GM19023 (cell line): ENCODE measurements around the gene SUFU.

Source experiments
- ATAC-seq: cut with Tn5 transposase; IDR thresholded peaks from one replicate; pipeline ENCODE4 v1.9.1; 2021; ENCODE audit warnings: mild to moderate bottlenecking, moderate library complexity; ENCODE audit not compliant: unreplicated experiment

Gene SUFU

DNA sequence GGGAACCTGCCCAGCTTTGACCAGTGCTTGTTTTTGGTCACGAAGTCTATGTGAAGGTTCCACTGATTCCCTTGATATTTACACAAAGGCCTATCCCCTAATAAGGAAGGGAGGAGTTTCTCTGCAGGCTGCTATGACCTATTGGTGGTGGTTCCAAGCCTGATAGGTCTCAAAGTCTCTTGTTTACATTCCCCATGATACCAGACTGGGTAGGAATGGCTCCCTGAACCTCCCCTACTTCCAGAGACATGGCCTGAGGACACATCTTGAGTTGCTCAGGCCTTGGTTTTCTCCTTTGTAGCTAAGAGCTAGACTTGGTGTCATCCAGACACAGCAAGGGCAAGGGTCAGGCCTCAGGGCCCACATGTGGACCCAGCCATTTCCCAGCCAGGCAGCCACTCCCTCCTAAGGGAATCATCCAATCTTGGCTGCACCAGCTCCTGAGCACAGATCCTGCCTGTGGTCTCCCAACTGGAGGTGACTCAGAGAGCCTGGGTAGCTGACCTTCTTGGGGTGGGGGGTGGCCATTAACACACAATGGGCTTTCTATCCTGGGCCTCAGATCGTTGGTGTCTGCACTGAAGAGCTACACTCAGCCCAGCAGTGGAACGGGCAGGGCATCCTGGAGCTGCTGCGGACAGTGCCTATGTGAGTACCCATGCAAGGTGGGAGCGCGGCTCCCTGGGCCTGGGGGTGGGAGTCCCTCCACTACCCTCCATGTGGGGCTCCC, 89.5 kb downstream of the SUFU start:
- no peak for ATAC-seq

- no peak for ATAC-seq
Measured at GRCh38 chr10:102593804-102594079, 90.0 kb downstream of the SUFU start.

DNA sequence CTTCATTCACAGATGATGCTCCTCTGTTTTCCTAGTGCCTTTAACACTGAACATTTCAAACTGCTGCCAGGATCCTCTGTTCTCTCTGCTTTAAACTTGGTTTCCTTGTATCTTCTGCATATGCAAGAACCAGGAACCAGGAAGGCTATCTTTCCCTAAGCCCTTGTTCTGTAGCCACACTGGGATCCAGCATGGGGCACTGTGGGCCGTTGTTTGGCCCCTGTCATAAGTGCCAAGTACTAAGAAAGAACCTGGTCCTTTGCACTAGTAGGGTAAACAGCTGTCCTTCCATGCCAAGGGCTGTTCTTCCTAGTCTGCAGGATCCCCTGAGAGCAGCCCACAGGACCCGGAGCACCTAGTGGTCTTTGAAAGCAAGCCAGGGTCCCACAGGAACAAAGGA, 91.5 kb downstream of the SUFU start:
- no peak for ATAC-seq

GRCh38 chr10:102595897-102596296, 92.1 kb downstream of the SUFU start:
- ATAC-seq: no peak

DNA sequence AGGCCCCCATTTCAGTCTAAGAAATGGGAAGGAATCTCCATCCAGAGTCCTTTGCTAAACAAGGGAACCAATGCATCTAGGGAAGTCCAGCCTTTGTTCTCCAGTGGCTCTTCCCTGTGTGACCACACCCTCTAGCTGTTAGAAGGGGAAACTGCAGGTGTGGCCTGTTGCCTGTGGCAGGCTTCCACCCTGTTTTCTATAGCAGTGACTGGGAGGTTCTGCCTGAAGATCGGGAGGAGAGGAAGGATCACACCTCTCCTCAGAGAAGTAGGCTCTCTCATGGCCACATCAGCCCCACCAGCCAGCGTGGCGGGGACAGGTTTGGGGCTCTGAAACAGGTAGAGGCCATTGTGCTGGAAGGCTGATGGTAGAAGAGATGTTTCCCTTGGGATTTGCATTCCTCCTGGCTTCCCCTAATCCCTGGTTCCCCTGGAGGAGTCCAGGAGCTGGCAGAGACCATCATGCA, 92.8 kb downstream of the SUFU start:
- ATAC-seq: no peak

DNA sequence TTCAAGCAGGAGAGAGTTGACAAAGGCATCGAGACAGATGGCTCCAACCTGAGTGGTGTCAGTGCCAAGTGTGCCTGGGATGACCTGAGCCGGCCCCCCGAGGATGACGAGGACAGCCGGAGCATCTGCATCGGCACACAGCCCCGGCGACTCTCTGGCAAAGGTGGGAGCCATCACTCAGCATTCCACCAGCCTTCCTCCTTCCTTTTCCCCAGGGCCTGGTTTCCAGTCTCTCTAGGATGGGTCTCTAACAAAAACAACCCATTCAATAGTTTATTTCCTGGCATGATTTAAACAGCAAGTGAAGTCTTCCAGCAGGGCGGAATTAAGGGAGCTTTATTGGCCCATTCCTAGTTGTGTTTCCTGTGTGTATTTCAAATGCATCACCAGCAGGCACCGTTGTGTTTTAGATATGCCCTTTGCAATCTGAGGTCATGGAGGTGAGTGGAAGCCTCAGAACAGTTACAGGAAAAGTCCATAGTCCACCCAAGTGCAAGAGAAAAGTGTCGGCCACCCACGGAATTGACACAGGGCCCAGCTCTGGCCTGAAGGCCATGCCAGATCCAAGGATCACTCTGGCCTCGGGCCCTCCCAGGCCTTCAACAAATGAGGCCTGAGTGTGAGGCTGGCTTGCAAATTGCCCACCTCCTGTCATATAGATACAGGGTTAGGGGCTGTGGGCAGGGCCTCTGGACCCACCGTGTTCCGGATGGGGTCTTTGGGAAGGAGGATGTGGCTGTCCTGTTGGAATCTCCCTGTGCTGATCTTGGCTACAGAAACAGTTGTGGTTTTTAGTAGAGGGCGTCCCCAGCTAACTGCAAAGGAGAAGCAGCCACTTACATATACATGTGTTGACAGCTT, 93.6 kb downstream of the SUFU start:
- ATAC-seq: no peak

- ATAC-seq: no peak
Measured at GRCh38 chr10:102598243-102598642, 94.5 kb downstream of the SUFU start.

DNA sequence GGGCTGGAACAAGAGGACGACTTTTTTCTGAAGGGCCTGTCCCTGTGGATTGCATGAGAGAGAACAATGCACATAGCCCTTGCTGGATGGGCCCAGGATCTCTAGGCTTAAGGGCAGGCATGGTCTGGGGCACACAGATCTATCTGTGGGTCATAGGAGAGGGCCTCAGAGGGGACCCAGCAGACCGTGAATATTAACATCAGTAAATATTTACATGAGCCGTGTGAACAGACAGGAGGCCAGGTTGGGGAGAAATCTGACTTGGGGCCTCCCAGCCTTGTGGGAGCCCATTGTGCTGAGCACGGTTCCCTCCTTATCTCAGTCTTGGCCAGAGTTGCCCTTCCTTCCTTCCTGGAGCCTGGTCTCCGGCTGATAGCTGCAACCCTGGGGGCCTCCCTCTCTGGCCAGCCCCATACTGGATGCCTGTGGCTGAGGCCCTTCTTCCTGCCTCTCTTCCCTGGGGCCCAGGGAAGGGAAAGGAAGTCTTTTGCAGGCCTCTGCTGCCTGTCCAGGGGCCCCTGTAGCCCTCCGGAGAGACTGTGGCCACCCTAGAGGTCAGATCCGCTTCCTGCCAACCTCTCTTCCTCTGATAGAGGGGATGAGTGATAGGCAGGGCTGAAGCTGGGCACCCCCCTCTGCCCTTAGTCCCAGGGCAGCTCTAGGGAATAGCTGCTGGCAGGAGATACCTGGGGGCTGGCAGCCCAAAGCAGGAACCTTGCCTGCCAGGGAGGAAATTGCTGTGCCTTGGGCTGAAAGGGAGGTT, 96.0 kb downstream of the SUFU start:
- ATAC-seq: no peak

DNA sequence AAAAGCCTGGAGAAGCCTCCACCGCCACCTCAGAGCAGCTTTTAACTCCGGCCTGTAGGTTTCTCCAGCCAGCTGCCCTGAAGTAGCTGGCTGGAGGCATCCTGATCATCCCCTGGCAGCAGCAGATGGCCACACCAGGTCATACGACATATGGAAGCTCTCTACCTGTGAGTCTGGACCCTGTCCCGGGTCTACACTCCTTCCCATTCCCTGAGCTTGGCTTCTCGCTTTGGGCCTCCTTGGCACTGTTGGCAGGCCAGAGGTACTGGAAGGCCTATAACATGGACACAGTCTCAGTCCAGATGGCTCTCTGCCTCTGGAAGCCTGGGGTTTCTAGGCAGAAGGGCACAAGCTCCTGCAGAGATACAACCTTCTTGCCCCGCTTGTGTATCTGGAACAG, 97.0 kb downstream of the SUFU start:
- no peak for ATAC-seq

DNA sequence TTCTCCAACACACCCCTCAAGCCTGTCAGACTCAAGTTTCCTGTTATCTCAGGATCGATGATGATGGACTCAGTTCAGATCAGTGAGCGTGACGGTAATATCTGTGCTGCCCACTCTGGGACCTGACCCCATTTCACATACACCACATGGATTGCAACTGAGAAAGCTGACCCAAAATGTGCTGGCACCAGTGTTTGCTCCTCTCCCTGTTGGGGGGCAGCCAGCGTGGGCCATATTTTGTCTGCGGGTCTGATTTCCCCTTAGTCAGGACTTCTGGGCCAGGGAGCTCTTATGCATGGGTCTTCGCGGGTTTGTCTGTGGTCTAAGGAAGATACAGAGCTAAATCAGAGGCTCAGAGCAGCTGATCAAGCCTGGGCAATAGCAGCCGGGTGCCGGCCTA, 97.9 kb downstream of the SUFU start:
- no peak for ATAC-seq

- ATAC-seq: no peak
Measured at GRCh38 chr10:102602272-102603045, 98.7 kb downstream of the SUFU start.

DNA sequence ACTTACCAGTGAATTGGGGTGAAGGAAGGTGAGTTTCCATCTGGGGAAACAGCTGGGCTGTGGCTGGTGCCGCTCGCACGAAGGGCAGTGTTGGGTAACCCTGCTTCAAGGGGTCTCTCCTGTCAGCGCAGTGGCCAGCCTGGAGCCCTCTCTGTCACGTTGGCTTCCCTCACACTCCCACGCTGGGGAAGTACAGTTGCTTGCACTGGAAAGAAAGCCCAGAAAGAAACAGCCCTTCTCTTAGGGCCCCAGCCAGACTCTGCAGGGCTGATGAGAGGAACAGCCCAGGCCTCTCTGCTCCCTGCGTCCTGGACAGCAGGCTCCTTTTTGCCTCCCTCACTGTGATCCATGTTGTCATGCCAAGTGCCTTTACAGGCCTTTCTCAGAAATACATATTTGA, 100.2 kb downstream of the SUFU start:
- ATAC-seq: no peak

DNA sequence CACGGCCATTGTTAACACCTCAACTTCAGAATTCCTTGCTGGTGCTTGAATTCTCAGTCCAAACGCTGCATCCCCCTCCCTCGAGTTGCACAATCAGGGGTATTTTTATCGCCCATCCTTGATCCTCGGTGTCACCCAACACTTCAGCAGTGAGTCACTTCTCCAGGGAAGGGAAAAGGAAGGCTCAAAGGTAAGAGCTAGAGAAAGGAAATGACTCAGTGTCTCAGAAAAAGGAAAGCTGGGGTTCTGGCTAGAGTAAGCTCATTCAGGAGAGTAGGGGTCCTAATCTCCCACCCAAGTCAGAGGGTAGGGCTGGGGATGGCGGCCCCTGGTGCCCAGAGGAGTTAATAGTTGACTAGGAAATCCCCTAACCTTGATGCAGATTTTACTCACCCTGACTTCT, 100.7 kb downstream of the SUFU start:
- ATAC-seq: no peak

- no peak for ATAC-seq
Measured at GRCh38 chr10:102605712-102606111, 101.9 kb downstream of the SUFU start.

DNA sequence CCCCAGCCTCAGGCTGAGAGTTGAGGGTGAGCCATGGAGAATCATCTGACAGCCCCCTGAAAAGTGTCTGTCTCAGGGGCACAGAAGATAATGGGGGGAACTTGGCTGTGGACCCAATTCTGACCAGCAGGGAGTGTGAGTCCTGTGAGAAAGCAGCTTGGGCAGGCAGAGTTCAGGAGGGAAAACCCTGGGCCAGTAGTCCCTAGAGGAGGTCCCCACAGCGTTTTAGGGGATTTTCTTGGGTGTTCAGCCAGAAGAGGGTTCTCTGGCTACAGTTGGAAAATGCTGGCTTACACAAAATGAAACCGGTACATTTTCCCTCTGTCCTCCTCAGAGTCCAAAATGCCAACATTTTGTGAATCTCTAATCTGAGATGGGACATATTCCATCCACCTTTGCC, 104.7 kb downstream of the SUFU start:
- ATAC-seq: peak; percentile 57

- ATAC-seq: no peak
Measured at GRCh38 chr10:102610441-102610887, 106.7 kb downstream of the SUFU start.

DNA sequence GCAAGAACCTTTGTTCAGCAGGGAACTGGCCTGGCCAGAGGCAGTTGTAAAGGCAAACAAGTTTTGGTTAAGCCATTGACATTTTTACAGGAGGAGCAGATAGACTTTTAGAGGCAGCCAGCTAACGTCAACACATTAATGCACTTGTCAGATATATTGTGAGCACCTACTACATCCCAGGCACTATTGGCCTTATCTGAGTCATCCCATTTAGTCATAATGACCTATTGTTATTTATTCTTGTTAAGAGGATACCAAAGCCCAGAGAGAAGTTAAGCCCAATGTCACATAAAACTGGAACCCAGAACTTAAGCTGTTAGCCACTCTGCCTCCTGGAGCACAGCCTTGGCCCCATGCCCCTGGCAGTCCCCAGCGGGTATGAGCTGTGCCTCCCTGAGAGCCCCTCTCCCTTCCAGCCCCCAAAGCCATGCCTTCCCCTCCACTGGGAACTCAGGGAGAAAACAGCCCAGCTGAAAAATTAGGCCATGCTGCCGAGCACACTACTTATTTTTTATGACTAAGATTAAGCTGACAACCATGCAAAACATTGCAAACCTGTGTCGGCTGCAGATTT, 107.8 kb downstream of the SUFU start:
- ATAC-seq: no peak

GRCh38 chr10:102612964-102613275, 109.1 kb downstream of the SUFU start:
- ATAC-seq: no peak

DNA sequence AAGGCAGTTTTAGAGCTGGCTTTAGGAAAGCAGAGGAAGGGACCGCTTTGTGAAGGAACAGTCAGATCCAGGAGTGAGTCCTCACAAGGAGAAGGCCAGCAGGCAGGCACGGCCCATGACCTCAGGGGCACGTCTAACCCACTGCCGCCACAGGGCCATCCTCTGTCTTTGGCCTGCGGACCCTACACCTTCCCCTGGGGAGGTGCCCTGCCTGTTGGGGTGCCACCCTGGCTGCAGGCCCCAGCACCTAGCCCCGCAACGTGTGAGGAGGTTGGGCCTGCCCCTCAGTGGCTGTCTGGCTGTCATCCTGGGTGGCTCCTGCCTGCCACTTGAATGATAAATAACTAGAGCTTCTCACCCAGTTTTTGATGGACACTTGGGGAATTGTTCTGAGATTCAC, 109.5 kb downstream of the SUFU start:
- ATAC-seq: no peak

DNA sequence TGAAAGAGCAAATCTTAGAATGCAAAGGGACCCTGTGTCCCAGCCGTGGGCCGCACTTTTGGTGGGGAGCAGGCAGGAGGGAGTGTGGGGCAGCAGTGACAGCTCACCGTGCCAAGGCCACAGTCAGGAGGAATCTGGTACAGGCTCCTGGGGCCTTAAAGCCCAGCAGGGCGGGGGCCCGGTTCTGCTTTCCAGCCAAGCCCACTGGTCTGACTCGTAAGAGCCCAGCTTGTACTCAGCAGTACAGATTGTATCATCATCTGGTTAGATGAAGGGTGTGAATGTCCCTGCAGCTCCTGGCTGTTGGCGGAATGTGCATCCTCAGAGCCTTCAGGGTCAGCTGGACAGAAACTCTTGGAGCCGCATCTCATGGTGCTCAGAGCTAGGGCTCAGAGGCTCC, 110.0 kb downstream of the SUFU start:
- no peak for ATAC-seq

GRCh38 chr10:102614888-102615287, 111.1 kb downstream of the SUFU start:
- no peak for ATAC-seq
